GM06990 (cell line): ENCODE measurements around the gene ING3.

Experiments
- DNase-seq: peaks from one replicate; pipeline ENCODE4 v3.0.0-alpha.2; 2011; ENCODE audit not compliant: insufficient read length; ENCODE audit errors: extremely low read depth
- H3K27me3 ChIP-seq: replicated peaks from 2 replicates; pipeline ENCODE4 v1.6.0; 2011; ENCODE audit warnings: low read length; ENCODE audit not compliant: control insufficient read depth, insufficient read depth
- H3K36me3 ChIP-seq: 2 replicates; pipeline ENCODE4 v1.5.1; 2011; ENCODE audit warnings: low read length; ENCODE audit not compliant: control insufficient read depth, insufficient read depth
- H3K4me3 ChIP-seq: replicated peaks from 2 replicates; pipeline ENCODE4 v1.5.1; 2011; ENCODE audit warnings: low read depth, mild to moderate bottlenecking, control low read depth, low read length
- TF ChIP-seq, protein P1 (sequence below): IDR thresholded peaks from 2 replicates; pipeline ENCODE4 v1.5.1; 2011; ENCODE audit warnings: low read length, control low read depth, mild to moderate bottlenecking, inconsistent platforms; ENCODE audit not compliant: insufficient read depth, poor library complexity, severe bottlenecking

The ING3 gene

DNA sequence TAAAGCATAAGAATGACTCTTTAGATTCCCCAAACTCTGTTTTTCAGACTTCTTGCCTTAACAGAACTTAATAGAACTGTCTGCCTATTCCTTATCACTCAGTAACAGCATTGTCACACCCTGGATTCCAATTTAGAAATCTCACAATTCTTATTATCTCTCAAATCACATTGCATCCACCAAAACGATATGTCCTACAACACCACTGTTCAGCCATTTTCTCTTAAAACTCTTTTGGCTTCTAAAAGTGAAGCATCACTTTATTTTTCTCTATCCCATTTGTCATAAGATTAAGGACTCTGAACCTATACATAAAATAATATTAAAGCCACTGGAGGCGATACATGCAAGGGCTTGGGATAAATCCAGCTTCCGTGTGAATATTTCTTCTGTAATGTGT lies 36.7 kb downstream of the ING3 start:
- no peaks in the 10 kb centered on the region for H3K36me3 ChIP-seq
- TF ChIP-seq, protein P1, sequence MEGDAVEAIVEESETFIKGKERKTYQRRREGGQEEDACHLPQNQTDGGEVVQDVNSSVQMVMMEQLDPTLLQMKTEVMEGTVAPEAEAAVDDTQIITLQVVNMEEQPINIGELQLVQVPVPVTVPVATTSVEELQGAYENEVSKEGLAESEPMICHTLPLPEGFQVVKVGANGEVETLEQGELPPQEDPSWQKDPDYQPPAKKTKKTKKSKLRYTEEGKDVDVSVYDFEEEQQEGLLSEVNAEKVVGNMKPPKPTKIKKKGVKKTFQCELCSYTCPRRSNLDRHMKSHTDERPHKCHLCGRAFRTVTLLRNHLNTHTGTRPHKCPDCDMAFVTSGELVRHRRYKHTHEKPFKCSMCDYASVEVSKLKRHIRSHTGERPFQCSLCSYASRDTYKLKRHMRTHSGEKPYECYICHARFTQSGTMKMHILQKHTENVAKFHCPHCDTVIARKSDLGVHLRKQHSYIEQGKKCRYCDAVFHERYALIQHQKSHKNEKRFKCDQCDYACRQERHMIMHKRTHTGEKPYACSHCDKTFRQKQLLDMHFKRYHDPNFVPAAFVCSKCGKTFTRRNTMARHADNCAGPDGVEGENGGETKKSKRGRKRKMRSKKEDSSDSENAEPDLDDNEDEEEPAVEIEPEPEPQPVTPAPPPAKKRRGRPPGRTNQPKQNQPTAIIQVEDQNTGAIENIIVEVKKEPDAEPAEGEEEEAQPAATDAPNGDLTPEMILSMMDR = no peak
- H3K27me3 ChIP-seq = peaks cover 4% of the 10 kb centered on the region
- DNase-seq = no peak
- H3K4me3 ChIP-seq = no peak overlapping the region

DNA sequence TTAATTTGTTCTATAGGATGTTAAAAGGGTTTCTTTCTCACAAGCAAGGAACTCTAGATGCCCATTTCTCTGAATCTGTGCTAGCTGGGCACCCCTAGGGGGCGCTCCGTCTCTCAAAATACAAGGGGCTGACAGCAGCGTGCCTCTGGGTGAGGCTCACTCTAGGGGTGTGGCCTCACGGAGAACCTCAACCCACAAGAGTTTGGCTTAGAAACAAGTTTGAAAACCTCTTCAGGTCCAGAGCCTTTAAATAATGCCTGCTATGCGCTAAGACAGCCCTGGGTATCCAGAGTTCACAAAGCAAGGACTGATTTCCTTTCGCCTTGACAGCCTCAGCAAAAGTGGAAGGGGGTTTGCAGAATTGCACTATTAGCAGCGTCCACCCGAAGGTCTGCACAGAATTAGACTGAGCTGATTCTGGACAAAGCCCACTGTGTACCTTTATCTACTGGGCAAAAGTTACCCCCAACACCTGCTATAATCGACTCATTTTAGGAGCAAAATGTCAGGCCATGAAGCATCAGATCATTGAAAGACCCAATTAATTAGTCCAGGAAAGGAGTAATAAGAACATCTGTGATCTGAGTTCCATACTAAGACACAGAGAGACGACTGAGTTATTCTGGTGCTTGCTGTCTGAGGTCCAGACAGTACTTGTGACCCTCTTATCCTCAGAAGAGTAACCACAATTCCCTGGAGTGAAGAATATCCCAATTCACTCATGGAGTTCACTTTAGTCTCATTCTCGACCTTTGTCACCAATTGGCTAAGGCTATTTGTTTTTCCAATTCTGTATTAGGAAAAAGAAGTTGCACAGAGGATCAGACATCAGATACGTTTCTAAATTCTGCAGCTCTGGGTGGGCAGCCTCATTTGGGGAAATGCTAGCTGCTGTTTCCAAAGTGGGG lies 37.4 kb downstream of the ING3 start:
- TF ChIP-seq, protein P1 = peak; percentile 98
- peaks cover 4% of the 10 kb centered on the region for H3K27me3 ChIP-seq
- H3K4me3 ChIP-seq = peak overlapping the region; percentile 44
- H3K36me3 ChIP-seq = no peaks in the 10 kb centered on the region
- DNase-seq = peak; percentile 45

DNA sequence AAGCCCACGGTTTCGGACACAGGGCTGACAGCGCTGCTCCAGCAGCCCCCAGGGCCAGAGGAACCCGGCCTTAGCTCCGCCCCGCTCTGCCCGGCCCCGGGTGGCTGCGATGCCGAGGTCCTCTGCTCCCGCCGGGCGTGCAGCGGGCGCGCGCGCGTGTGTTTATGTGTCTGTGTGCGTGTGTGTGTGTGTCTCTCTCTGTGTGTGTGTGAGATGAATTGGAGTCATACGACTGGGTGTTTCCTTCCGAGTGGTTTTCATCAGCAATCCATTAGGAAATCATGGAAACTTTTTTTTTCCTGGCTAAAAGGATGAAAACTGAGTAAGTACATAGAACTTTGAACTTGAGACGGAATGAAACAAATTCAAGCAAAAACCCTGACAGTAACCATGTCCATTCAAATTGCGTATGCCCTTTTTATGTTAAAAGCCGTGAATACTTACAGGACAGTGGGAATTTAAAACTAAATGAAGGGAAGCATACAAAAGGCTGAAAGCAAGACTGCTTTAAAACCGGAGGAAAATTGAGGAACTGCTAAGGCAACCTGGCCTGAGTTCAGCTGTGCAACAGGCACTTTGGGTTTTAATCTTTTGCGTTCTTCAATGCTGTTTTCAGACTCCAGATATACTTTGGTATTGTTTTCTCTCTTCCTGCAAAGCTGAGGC lies 38.1 kb downstream of the ING3 start, which contains the start of gene CPED1:
CPED1 (plus strand) TSS at position 121 of the 666 bp plus-strand sequence. CDS start 911 bp downstream, outside the sequence.
- Histone ChIP-seq H3K4me3 (peak within 1 kb of the TSS; percentile 44), H3K36me3 (no peaks in the 10 kb centered on the region), H3K27me3 (peaks cover 4% of the 10 kb centered on the region)
- DNase-seq = peak; percentile 37
- TF ChIP-seq, protein P1 = no peak

GRCh38 chr7:120989257-120990220 lies 39.0 kb downstream of the ING3 start:
- Histone ChIP-seq H3K36me3 (no peaks in the 10 kb centered on the region), H3K4me3 (no peak overlapping the region), H3K27me3 (peaks cover 4% of the 10 kb centered on the region)
- TF ChIP-seq, protein P1 = no peak
- DNase-seq = no peak

GRCh38 chr7:120990468-120991118 lies 40.0 kb downstream of the ING3 start:
- Histone ChIP-seq H3K36me3 (no peaks in the 10 kb centered on the region), H3K27me3 (peaks cover 4% of the 10 kb centered on the region), H3K4me3 (no peak overlapping the region)
- no peak for DNase-seq
- TF ChIP-seq, protein P1 = no peak
